Adrenal gland (tissue), 12 donors: ENCODE results near the gene COMMD4. TPM values are rescaled to one million over a fixed set of nuclear protein-coding genes. Genes with fewer than 3 reads are reported as not detected.
A peak's percentile ranks its signal among the peaks of the same experiment; 100 is the strongest.

ENCODE experiments used
- DNase-seq, 7 donors: peaks; one replicate each; pipeline ENCODE4 v3.0.0-alpha.2; 2019 to 2020
- H3K27ac ChIP-seq, 5 donors: fragments of 200-600 bp; sonication (generic) in 4 of 5; 1 replicate in 3 of 5; 2 replicates in 2 of 5; pipeline versions ENCODE4 v1.5.1 to v1.8.0; 2016 to 2020; ENCODE audit warnings: mild to moderate bottlenecking in 1 of 5
- H3K27me3 ChIP-seq: fragments of 200-600 bp; 2 replicates; pipeline ENCODE4 v1.8.0; 2021
- H3K36me3 ChIP-seq, 2 donors: fragments of 200-600 bp; replicated peaks in 1 of 2; 1 replicate in 1 of 2; 2 replicates in 1 of 2; pipeline versions ENCODE4 v1.5.1 to v1.8.0; 2018 to 2022
- H3K4me1 ChIP-seq, 2 donors: fragments of 200-600 bp; replicated peaks in 1 of 2; 1 replicate in 1 of 2; 2 replicates in 1 of 2; pipeline versions ENCODE4 v1.5.1 to v1.8.0; 2018 to 2021
- H3K4me3 ChIP-seq, 4 donors: fragments of 200-600 bp; sonication (generic) in 3 of 4; one replicate each; pipeline ENCODE4 v1.5.1; 2016 to 2018
- H3K9me3 ChIP-seq, 3 donors: fragments of 200-600 bp; sonication (generic) in 1 of 3; replicated peaks in 1 of 3; 1 replicate in 2 of 3; 2 replicates in 1 of 3; pipeline versions ENCODE4 v1.5.1 to v1.8.0; 2016 to 2021
- POLR2A ChIP-seq, 2 donors: fragments of 450-650 bp; IDR thresholded peaks; one replicate each; pipeline ENCODE4 v1.6.1; 2017; ENCODE audit warnings: antibody characterized with exemption in 2 of 2, mild to moderate bottlenecking in 2 of 2, moderate library complexity in 1 of 2
- WGBS, 4 donors: extraction: QIAGEN DNeasy Blood & Tissue Kit in 2 of 4; methylation state at CpG; one replicate each; pipeline versions ENCODE4 v1.1.5 to v1.1.7; 2013 to 2017; 5-methylcytosine and 5-hydroxymethylcytosine counted together
- intact Hi-C, 2 donors: fragments of 100-400 bp; cut with DNase I; formaldehyde crosslinking; loops; one replicate each; pipeline versions ENCODE4 v1.14.1 to v1.15.0; 2022 to 2023
- polyA plus RNA-seq, 3 donors: library from polyadenylated mRNA; stranded (reverse); fragments of 200-250 nt in 2 of 3; fragments of 350-450 nt in 1 of 3; fragmentation: Illumina TruSeq in 1 of 3; extraction: RNeasy Lipid Tissue Mini Kit (QIAGEN cat#74804) in 1 of 3; gene quantifications; one replicate each; pipeline ENCODE4 v1.2.3, GENCODE V29; 2013 to 2014
- total RNA-seq, 9 donors: library from RNA; depleted of rRNA in 4 of 9; stranded (reverse); fragments of >200 nt in 4 of 9; fragments of 120-200 nt in 1 of 9; fragmentation: NEBNext Ultra II Directional in 1 of 9; extraction: Animal tissue kit (Norgen Biotek cat#: 25700) in 1 of 9; gene quantifications; one replicate each; pipeline versions ENCODE4 v1.1.0 to v1.2.4, GENCODE V29; 2013 to 2023
- TF ChIP-seq, protein P1 (sequence below), 6 experiments: fragments of 450-650 bp in 4 of 6; fragments of 200-600 bp in 2 of 6; sonication (generic) in 1 of 6; IDR thresholded peaks; 1 replicate in 5 of 6; 2 replicates in 1 of 6; pipeline versions ENCODE4 v1.5.1 to v1.8.0; 2016 to 2021; ENCODE audit warnings: antibody characterized with exemption in 6 of 6, mild to moderate bottlenecking in 2 of 6, moderate library complexity in 1 of 6
- donor health status: healthy with polysubstance abuse.
- donor health status: Bipolar disorder and iron deficiency.
- donor health status: DM: yes; HTN: yes; CAD: no.
- donor health status: DM: no; HTN: no; CAD: no.
- donor health status: DM: no; HTN: no; CAD: no.
- donor health status: DM: yes; HTN: yes; CAD: no.

COMMD4 gene
- total and polyA plus RNA-seq, 12 donors = 35.9 to 254 (median 126) TPM

DNA sequence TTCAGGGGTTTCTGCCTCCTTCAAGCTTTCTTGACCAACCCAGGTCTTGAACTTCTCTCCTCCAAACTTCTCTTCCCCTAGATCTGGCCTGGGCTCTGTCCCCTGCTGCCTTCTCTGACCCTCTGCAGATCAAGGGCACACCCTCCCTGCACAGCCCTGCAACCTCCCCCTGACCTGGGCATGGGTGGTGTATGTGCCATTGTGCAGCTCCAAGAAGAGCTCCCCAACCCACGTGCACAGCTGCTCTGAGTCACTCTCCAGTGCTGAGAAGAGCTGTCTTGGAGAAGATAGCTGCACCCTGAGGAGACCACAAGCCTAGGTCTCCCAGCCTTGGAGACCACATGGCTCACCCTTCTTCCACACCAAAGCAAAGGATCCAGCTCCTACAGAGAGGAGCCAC is 24.5 kb downstream of the COMMD4 start:
- DNase-seq = peak in 3 of 7 donors; percentile 34 to 50 (median 48)
- no peak overlapping the region for H3K4me3 ChIP-seq
- 14 to 33% (median 27%) methylated on average over 1 of the region's 1 CpG; no CpG with 5 or more reads in 1 of the 4 donors for WGBS, 4 donors
- intact Hi-C loops = no loop called here
- no peak for TF ChIP-seq POLR2A (IDR thresholded peaks at IDR 0.05)
- TF ChIP-seq, protein P1, sequence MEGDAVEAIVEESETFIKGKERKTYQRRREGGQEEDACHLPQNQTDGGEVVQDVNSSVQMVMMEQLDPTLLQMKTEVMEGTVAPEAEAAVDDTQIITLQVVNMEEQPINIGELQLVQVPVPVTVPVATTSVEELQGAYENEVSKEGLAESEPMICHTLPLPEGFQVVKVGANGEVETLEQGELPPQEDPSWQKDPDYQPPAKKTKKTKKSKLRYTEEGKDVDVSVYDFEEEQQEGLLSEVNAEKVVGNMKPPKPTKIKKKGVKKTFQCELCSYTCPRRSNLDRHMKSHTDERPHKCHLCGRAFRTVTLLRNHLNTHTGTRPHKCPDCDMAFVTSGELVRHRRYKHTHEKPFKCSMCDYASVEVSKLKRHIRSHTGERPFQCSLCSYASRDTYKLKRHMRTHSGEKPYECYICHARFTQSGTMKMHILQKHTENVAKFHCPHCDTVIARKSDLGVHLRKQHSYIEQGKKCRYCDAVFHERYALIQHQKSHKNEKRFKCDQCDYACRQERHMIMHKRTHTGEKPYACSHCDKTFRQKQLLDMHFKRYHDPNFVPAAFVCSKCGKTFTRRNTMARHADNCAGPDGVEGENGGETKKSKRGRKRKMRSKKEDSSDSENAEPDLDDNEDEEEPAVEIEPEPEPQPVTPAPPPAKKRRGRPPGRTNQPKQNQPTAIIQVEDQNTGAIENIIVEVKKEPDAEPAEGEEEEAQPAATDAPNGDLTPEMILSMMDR (IDR thresholded peaks at IDR 0.05) = no peak
- peak overlapping the region in 2 of 5 donors; percentile 84 to 85 for H3K27ac ChIP-seq
- H3K9me3 ChIP-seq = no peaks in the 10 kb centered on the region
- no peaks in the 10 kb centered on the region for H3K27me3 ChIP-seq
- peaks cover 0 to 77% of the 10 kb centered on the region in 2 donors for H3K36me3 ChIP-seq
- peaks cover 22 to 34% of the 10 kb centered on the region in 2 donors for H3K4me1 ChIP-seq

GRCh38 chr15:75360856-75361255 is 25.0 kb downstream of the COMMD4 start:
- Histone ChIP-seq H3K36me3 (peaks cover 0 to 77% of the 10 kb centered on the region in 2 donors), H3K4me3 (no peak overlapping the region), H3K27me3 (no peaks in the 10 kb centered on the region), H3K4me1 (peaks cover 22 to 34% of the 10 kb centered on the region in 2 donors), H3K27ac (peak overlapping the region in 4 of 5 donors; percentile 65 to 85 (median 76)), H3K9me3 (no peaks in the 10 kb centered on the region)
- intact Hi-C loops = no loop called here
- WGBS, 4 donors = 89 to 94% (median 92%) methylated on average over 1 to 7 of the region's 7 CpGs
- no peak for TF ChIP-seq POLR2A (IDR thresholded peaks at IDR 0.05)
- TF ChIP-seq, protein P1 (IDR thresholded peaks at IDR 0.05) = no peak
- DNase-seq = peak in 2 of 7 donors; percentile 30 to 54

- no peaks in the 10 kb centered on the region for H3K27me3 ChIP-seq
- H3K27ac ChIP-seq = peak overlapping the region; percentile 28 to 85 (median 69)
- no peak overlapping the region for H3K4me3 ChIP-seq
- intact Hi-C loops = no loop called here
- H3K4me1 ChIP-seq = peaks cover 22 to 34% of the 10 kb centered on the region in 2 donors
- TF ChIP-seq, protein P1 (IDR thresholded peaks at IDR 0.05) = no peak
- TF ChIP-seq POLR2A (IDR thresholded peaks at IDR 0.05) = no peak
- peaks cover 0 to 77% of the 10 kb centered on the region in 2 donors for H3K36me3 ChIP-seq
- no peaks in the 10 kb centered on the region for H3K9me3 ChIP-seq
- DNase-seq = peak in 2 of 7 donors; percentile 31 to 57
- WGBS, 4 donors = 40 to 77% (median 67%) methylated on average over 3 to 10 of the region's 10 CpGs
These were observed 25.6 kb downstream of the COMMD4 start for GRCh38 chr15:75361361-75361988.

DNA sequence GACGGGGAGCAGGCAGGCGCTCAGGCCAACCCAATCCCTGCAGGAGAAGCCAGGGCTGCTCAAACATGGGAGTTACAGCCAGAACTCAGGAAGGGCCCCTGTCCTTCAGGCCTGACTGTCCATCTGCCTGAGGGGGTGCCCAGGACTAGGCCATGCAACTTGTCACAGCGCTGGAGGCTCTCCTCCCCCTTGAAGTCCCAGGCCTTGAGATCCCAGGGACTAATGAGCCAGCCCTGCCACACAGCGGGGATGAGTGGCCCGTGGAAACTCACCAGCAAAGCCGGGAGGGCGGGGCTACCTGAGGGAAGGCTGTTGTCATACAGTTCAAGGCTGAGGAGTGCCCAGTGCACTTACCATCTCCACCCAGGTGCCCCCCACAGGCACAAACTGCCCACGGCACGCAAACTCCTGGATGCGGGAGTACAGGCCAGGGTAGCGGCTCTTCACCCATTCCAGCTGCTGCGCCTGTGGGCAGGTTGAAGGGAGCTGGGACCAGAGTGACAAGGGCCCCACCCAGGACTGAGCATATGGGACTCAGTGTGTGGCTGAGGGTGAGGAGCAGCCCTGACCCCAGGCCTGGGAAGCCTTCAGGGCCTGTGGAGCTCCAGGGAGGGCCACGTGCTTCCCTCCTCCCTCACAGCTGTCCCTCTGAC is 26.3 kb downstream of the COMMD4 start:
- Histone ChIP-seq H3K4me3 (no peak overlapping the region), H3K27me3 (no peaks in the 10 kb centered on the region), H3K27ac (peak overlapping the region; percentile 69 to 85 (median 73)), H3K9me3 (no peaks in the 10 kb centered on the region), H3K4me1 (peaks cover 22 to 35% of the 10 kb centered on the region in 2 donors), H3K36me3 (peaks cover 0 to 77% of the 10 kb centered on the region in 2 donors)
- 43 to 100% (median 52%) methylated on average over 1 to 13 of the region's 13 CpGs for WGBS, 4 donors
- peak; percentile 88 to 97 (median 95) for DNase-seq
- intact Hi-C loops = no loop called here
- TF ChIP-seq POLR2A (IDR thresholded peaks at IDR 0.05) = peak in 1 of 2 donors; percentile 63
- TF ChIP-seq, protein P1 (IDR thresholded peaks at IDR 0.05) = peak in 4 of 6 experiments; percentile 12 to 29 (median 23)
